ENCODE data around the gene REXO4. TPM values are rescaled to one million over a fixed set of nuclear protein-coding genes. Genes with fewer than 3 reads are reported as not detected.

REXO4 gene
- total and polyA plus RNA-seq, 2 donors (not counting 3 experiments of a cell fraction or from before 2014, with no cell fraction given), result 19.5 to 29.5 TPM

GRCh38 chr9:133400292-133400691 is 17.5 kb downstream of the REXO4 start:
- no peak overlapping the region for H2AFZ ChIP-seq (ENCODE audit: low read depth, low read length)
- no TSS peak for BruUV-seq (replicated peaks)
- TF ChIP-seq GATA2 (IDR thresholded peaks at IDR 0.05; ENCODE audit: insufficient read depth, insufficient read length, low read depth, low read length) (no peak), MYC (IDR thresholded peaks at IDR 0.05; ENCODE audit: low read depth, low read length) (no peak), FOS (IDR thresholded peaks at IDR 0.05; ENCODE audit: borderline replicate concordance, insufficient read depth, low read length) (no peak), EZH2 (IDR thresholded peaks at IDR 0.05; ENCODE audit: borderline replicate concordance, low read depth, low read length, severe bottlenecking) (no peak), JUN (IDR thresholded peaks at IDR 0.05; ENCODE audit: borderline replicate concordance, insufficient read depth, insufficient read length, low read depth) (no peak), POLR2A (IDR thresholded peaks at IDR 0.05; ENCODE audit: low read depth, low read length) (no peak), CTCF (IDR thresholded peaks at IDR 0.05; ENCODE audit: extremely low read depth in 1 of 2, insufficient read depth in 1 of 2, low read depth in 1 of 2, low read length in 2 of 2) (no peak), MAX (IDR thresholded peaks at IDR 0.05; ENCODE audit: insufficient read depth, insufficient read length) (no peak), POLR2AphosphoS5 (IDR thresholded peaks at IDR 0.05; ENCODE audit: insufficient read depth, low read depth, low read length) (no peak)
- intact Hi-C loops (cut with micrococcal nuclease) (no loop called here), dilution Hi-C loops (cut with MboI; ENCODE audit: extremely low pct_ligation_motif_present, low sequenced_read_pairs) (no loop called here)
- no peaks in the 10 kb centered on the region for H3K9me1 ChIP-seq (replicated peaks; ENCODE audit: control insufficient read depth, extremely low read depth, insufficient read depth, low read length)
- no peaks in the 10 kb centered on the region for H3K9me3 ChIP-seq (replicated peaks; ENCODE audit: control insufficient read depth, insufficient read depth, low read length)
- peaks cover 0 to 12% of the 10 kb centered on the region in 2 experiments for H3K36me3 ChIP-seq (ENCODE audit: control insufficient read depth in 2 of 2, extremely low read depth in 1 of 2, insufficient read depth in 2 of 2, low read length in 2 of 2)
- no peak overlapping the region for H3K27ac ChIP-seq (ENCODE audit: insufficient read depth, low read depth, low read length)
- H3K4me1 ChIP-seq (ENCODE audit: control insufficient read depth, extremely low read depth, insufficient read depth, low read length), result no peaks in the 10 kb centered on the region
- H4K20me1 ChIP-seq (replicated peaks; ENCODE audit: control insufficient read depth, extremely low read depth, insufficient read depth, low read length), result no peaks in the 10 kb centered on the region
- no peaks in the 10 kb centered on the region for H3K79me2 ChIP-seq (ENCODE audit: control insufficient read depth, insufficient read depth, low read length)
- ChIA-PET POLR2A (no interaction called here), CTCF (no interaction called here)
- H3K4me2 ChIP-seq (ENCODE audit: insufficient read depth, low read length), result no peak overlapping the region
- H3K9ac ChIP-seq (replicated peaks; ENCODE audit: extremely low read depth, insufficient read depth, low read length), result no peak overlapping the region
- peaks cover 0 to 3% of the 10 kb centered on the region in 2 experiments for H3K27me3 ChIP-seq (ENCODE audit: control insufficient read depth in 2 of 2, insufficient read depth in 2 of 2, low read length in 2 of 2)
- FAIRE-seq, result no peak
- no peak for DNase-seq (ENCODE audit: low read depth, low spot score)
- H3K4me3 ChIP-seq (replicated peaks in 1 of 3; ENCODE audit: insufficient read depth in 1 of 3, low read depth in 1 of 3, low read length in 3 of 3), result no peak overlapping the region

Measured in endothelial cell of umbilical vein (primary cell).